Astrocyte of the cerebellum (primary cell): ENCODE data around the gene STIMATE.

Experiments
- DNase-seq: peaks from one replicate; pipeline ENCODE4 v3.0.0-alpha.2; 2011; ENCODE audit warnings: low read depth
- H3K4me3 ChIP-seq: 2 replicates; pipeline ENCODE4 v1.5.1; 2011; ENCODE audit warnings: mild to moderate bottlenecking, low read depth, low read length, moderate library complexity
- in situ Hi-C: cut with HindIII; loops from 2 replicates; pipeline ENCODE4 v1.10.0; 2017; ENCODE audit warnings: low sequenced_read_pairs
- TF ChIP-seq, protein P1 (sequence below): IDR thresholded peaks from 2 replicates; pipeline ENCODE4 v1.5.1; 2012; ENCODE audit warnings: low read length, low read depth, moderate library complexity, mild to moderate bottlenecking; ENCODE audit errors: missing control alignments

The STIMATE gene

GRCh38 chr3:52897130-52898122, at the start of gene STIMATE:
Gene STIMATE (minus strand): TSS chr3:52897548. CDS start chr3:52897450, 98 bp downstream.
- TF ChIP-seq, protein P1, sequence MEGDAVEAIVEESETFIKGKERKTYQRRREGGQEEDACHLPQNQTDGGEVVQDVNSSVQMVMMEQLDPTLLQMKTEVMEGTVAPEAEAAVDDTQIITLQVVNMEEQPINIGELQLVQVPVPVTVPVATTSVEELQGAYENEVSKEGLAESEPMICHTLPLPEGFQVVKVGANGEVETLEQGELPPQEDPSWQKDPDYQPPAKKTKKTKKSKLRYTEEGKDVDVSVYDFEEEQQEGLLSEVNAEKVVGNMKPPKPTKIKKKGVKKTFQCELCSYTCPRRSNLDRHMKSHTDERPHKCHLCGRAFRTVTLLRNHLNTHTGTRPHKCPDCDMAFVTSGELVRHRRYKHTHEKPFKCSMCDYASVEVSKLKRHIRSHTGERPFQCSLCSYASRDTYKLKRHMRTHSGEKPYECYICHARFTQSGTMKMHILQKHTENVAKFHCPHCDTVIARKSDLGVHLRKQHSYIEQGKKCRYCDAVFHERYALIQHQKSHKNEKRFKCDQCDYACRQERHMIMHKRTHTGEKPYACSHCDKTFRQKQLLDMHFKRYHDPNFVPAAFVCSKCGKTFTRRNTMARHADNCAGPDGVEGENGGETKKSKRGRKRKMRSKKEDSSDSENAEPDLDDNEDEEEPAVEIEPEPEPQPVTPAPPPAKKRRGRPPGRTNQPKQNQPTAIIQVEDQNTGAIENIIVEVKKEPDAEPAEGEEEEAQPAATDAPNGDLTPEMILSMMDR = no peak
- peak within 1 kb of the TSS; percentile 83 for H3K4me3 ChIP-seq
- in situ Hi-C loops = loop anchor here (5.0 kb wide), 1 partner anchor 60 kb away; the partner anchor contains the start of gene MUSTN1
- peak; percentile 36 for DNase-seq

DNA sequence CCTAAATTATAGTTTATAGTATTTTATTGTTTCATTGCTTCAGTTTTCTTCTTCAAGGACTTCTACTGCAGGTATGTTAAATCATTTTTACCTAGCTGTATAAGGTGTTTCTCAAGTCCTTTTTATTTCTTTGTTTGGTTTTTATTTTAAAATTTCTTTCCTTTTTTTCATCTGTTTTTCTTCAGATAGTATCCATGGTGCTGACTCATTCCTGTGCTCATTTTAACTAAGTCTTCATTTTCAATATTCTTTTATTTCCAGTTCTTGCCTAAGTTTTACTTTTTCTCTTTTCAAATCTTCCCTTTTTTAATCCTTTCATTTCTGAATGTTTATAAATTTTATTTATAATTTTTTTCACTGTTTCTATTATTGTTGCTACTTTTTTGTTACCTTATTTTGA, 42.3 kb upstream of the STIMATE start:
- in situ Hi-C loops = no loop called here
- TF ChIP-seq, protein P1 = no peak
- DNase-seq = no peak
- H3K4me3 ChIP-seq = no peak overlapping the region

DNA sequence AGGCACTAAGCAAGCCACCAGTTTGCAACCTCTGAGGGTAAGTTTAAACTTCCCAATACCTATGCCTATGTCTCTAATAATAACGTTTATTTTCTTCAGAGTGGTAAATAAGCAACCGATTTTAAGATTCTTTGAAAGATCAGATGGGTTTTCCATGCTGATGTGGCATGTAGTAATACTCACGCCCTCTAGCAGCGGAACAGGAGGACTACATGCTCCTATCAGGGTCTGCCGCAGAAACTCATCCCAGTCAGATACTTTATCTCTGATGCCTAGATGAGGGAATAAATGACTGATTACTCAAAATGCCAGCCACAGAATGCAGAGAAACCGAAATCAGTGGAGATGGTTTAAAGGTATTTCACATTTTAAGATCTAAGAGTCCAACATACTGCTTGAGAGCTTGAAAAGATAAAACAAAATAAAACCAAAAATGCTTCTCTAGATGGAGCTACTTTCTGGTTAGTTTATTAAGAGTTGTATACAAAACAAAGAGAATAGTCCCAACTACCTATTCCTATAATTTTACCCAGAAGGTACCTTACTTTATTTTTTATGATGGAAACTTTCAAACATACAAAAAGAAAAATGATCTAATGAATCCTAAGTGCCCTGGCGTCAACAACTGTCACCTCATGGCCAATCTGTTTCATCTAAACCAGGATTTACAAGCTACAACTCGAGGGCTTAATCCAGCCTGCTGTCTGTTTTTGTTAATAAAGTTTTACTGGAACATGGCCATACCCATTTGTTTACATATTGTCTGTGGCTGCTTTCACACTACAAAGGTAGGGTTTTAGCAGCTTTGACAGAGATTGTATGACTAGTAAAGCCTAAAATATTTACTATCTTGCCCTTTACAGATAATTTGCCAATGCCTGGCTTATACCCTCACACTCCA, 37.5 kb upstream of the STIMATE start:
- H3K4me3 ChIP-seq = no peak overlapping the region
- peak; percentile 35 for DNase-seq
- TF ChIP-seq, protein P1 = peak; percentile 90
- in situ Hi-C loops = no loop called here

GRCh38 chr3:52931889-52932288, 34.5 kb upstream of the STIMATE start:
- DNase-seq = no peak
- TF ChIP-seq, protein P1 = no peak
- in situ Hi-C loops = no loop called here
- no peak overlapping the region for H3K4me3 ChIP-seq

DNA sequence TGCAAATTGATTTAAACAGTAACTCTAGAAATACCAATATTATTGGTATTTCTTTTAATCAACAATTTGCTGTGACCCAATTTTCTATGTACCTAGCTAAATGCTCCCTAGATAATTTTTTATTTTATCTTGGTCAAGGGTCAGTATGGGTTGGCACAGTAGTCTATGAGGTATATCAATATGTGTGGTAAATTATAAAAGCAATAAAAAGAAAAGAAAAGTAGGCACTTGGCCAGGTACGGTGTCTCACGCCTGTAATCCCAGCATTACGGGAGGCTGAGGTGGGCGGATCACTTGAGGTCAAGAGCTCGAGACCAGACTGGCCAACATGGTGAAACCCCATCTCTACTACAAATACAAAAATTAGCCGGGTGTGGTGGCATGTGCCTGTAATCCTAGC, 34.0 kb upstream of the STIMATE start:
- TF ChIP-seq, protein P1 = no peak
- no peak overlapping the region for H3K4me3 ChIP-seq
- in situ Hi-C loops = no loop called here
- no peak for DNase-seq

- DNase-seq = no peak
- in situ Hi-C loops = no loop called here
Observed at GRCh38 chr3:52930748-52931147, 33.4 kb upstream of the STIMATE start.

More at GRCh38 chr3:52930748-52931147, 33.4 kb upstream of the STIMATE start:
- H3K4me3 ChIP-seq = no peak overlapping the region
- TF ChIP-seq, protein P1 = no peak
